GM19467 (cell line): ENCODE data around the gene ERC2.

Source experiments
- ATAC-seq: cut with Tn5 transposase; IDR thresholded peaks from one replicate; pipeline ENCODE4 v1.9.1; 2021; ENCODE audit warnings: mild to moderate bottlenecking, moderate library complexity; ENCODE audit not compliant: unreplicated experiment

Gene ERC2

GRCh38 chr3:56193519-56193918 lies 274.7 kb downstream of the ERC2 start:
- no peak for ATAC-seq

- no peak for ATAC-seq
Observed at GRCh38 chr3:56192001-56192400, 276.3 kb downstream of the ERC2 start.

- no peak for ATAC-seq
Observed at GRCh38 chr3:56190771-56191305, 277.4 kb downstream of the ERC2 start.

- ATAC-seq: no peak
Observed at GRCh38 chr3:56190130-56190529, 278.1 kb downstream of the ERC2 start.

GRCh38 chr3:56189536-56189935 lies 278.7 kb downstream of the ERC2 start:
- no peak for ATAC-seq

GRCh38 chr3:56188201-56188600 lies 280.1 kb downstream of the ERC2 start:
- ATAC-seq: no peak

GRCh38 chr3:56187051-56187450 lies 281.2 kb downstream of the ERC2 start:
- ATAC-seq: no peak

GRCh38 chr3:56185827-56186226 lies 282.4 kb downstream of the ERC2 start:
- ATAC-seq: no peak

GRCh38 chr3:56183529-56183928 lies 284.7 kb downstream of the ERC2 start:
- no peak for ATAC-seq

- no peak for ATAC-seq
Observed at GRCh38 chr3:56180433-56180832, 287.8 kb downstream of the ERC2 start.

- ATAC-seq: no peak
Observed at GRCh38 chr3:56173601-56174000, 294.7 kb downstream of the ERC2 start.

GRCh38 chr3:56164436-56164835 lies 303.8 kb downstream of the ERC2 start:
- no peak for ATAC-seq

GRCh38 chr3:56157693-56158362 lies 310.4 kb downstream of the ERC2 start:
- no peak for ATAC-seq

GRCh38 chr3:56154297-56154696 lies 314.0 kb downstream of the ERC2 start:
- ATAC-seq: no peak

- ATAC-seq: no peak
Observed at GRCh38 chr3:56147354-56147753, 320.9 kb downstream of the ERC2 start.

GRCh38 chr3:56145410-56145809 lies 322.9 kb downstream of the ERC2 start:
- no peak for ATAC-seq

- ATAC-seq: no peak
Observed at GRCh38 chr3:56144805-56145204, 323.5 kb downstream of the ERC2 start.

- no peak for ATAC-seq
Observed at GRCh38 chr3:56137415-56137814, 330.9 kb downstream of the ERC2 start.

- ATAC-seq: no peak
Observed at GRCh38 chr3:56136514-56136913, 331.8 kb downstream of the ERC2 start.

- ATAC-seq: no peak
Observed at GRCh38 chr3:56135941-56136340, 332.3 kb downstream of the ERC2 start.

- no peak for ATAC-seq
Observed at GRCh38 chr3:56133423-56133822, 334.8 kb downstream of the ERC2 start.

- no peak for ATAC-seq
Observed at GRCh38 chr3:56132762-56133161, 335.5 kb downstream of the ERC2 start.

- ATAC-seq: no peak
Observed at GRCh38 chr3:56131974-56132590, 336.2 kb downstream of the ERC2 start.
